Mammary epithelial cell (primary cell): Measurements from ENCODE around the gene ACCSL.

Experiments
- EZH2 ChIP-seq: IDR thresholded peaks from 2 replicates; pipeline ENCODE4 v1.6.1; 2012; ENCODE audit warnings: low read length, inconsistent platforms, borderline replicate concordance
- TF ChIP-seq, protein P1 (sequence below), 2 donors: IDR thresholded peaks in 1 of 2; conservative IDR thresholded peaks in 1 of 2; 2 replicates each; pipeline ENCODE4 v1.5.1; 2011 to 2012; ENCODE audit warnings: inconsistent platforms in 2 of 2, low read length in 2 of 2, mild to moderate bottlenecking in 2 of 2, control low read depth in 1 of 2, low read depth in 1 of 2; ENCODE audit not compliant: insufficient read depth in 1 of 2; ENCODE audit errors: extremely low read depth in 1 of 2

DNA sequence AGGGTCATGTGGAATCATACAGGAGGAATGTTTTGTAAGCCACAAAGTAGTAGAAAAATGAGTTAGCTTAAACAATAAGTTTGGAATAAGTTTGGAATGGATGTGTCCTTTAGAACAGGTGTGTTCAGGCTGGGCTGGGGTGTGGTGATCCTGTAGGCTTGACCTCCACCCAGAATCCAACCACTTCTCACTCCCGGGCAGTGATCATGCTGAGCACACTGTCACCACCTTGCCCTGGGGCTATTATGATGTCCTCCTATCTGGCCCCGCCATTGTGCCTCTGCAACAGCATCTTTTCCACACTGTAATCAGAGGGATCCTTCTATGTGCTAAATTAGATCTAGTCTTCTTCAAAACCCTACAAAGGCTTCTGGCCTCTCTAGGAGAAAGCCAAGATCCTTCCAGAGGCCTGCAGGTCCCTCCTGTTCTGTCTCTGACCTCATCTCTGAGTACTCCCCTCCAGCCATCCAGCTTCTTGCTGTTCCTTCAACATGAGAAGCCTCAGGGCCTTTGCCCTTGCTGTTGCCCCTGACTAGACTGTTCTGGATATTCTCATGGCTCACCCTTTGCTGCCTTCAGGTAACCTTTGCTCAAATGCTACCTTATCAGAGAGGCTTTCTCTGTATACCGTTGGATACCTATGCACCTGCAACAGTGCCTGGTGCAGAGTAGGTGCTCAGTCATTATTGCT, 18.8 kb upstream of the ACCSL start:
- TF ChIP-seq, protein P1, sequence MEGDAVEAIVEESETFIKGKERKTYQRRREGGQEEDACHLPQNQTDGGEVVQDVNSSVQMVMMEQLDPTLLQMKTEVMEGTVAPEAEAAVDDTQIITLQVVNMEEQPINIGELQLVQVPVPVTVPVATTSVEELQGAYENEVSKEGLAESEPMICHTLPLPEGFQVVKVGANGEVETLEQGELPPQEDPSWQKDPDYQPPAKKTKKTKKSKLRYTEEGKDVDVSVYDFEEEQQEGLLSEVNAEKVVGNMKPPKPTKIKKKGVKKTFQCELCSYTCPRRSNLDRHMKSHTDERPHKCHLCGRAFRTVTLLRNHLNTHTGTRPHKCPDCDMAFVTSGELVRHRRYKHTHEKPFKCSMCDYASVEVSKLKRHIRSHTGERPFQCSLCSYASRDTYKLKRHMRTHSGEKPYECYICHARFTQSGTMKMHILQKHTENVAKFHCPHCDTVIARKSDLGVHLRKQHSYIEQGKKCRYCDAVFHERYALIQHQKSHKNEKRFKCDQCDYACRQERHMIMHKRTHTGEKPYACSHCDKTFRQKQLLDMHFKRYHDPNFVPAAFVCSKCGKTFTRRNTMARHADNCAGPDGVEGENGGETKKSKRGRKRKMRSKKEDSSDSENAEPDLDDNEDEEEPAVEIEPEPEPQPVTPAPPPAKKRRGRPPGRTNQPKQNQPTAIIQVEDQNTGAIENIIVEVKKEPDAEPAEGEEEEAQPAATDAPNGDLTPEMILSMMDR (conservative IDR thresholded peaks at IDR 0.05 in 1 of 2, IDR thresholded peaks at IDR 0.05 in 1 of 2; ENCODE audit: extremely low read depth in 1 of 2, insufficient read depth in 1 of 2, low read depth in 1 of 2, low read length in 2 of 2): no peak
- no peak for TF ChIP-seq EZH2
